SK-N-MC (cell line): ENCODE results near the gene GLOD4.

Experiments
- EZH2 ChIP-seq: fragments of 200-600 bp; sonication (generic); IDR thresholded peaks from one replicate; pipeline ENCODE4 v1.6.1; 2017; ENCODE audit warnings: antibody characterized with exemption
- FOXP2 ChIP-seq: optimal IDR thresholded peaks from 2 replicates; pipeline ENCODE3; 2011; ENCODE audit warnings: mild to moderate bottlenecking, moderate library complexity; ENCODE audit not compliant: insufficient read depth; ENCODE audit errors: extremely low read length, control extremely low read depth
- POLR2AphosphoS5 ChIP-seq: IDR thresholded peaks from 2 replicates; pipeline ENCODE4 v1.6.1; 2012; ENCODE audit warnings: mild to moderate bottlenecking, low read depth, low read length, borderline replicate concordance

GRCh38 chr17:732067-732901, 49.8 kb downstream of the GLOD4 start, which contains the start of gene TLCD3A:
- TF ChIP-seq POLR2AphosphoS5 (no peak), EZH2 (no peak), FOXP2 (no peak)
